ENCODE results near the gene VMAC. TPM values are rescaled to one million over a fixed set of nuclear protein-coding genes. Genes with fewer than 3 reads are reported as not detected.

VMAC gene
- total and polyA plus RNA-seq, 2 of the 8 experiments (the other 6 are each of a cell fraction or from before 2014, with no cell fraction given) = 1.3 to 2.2 TPM

DNA sequence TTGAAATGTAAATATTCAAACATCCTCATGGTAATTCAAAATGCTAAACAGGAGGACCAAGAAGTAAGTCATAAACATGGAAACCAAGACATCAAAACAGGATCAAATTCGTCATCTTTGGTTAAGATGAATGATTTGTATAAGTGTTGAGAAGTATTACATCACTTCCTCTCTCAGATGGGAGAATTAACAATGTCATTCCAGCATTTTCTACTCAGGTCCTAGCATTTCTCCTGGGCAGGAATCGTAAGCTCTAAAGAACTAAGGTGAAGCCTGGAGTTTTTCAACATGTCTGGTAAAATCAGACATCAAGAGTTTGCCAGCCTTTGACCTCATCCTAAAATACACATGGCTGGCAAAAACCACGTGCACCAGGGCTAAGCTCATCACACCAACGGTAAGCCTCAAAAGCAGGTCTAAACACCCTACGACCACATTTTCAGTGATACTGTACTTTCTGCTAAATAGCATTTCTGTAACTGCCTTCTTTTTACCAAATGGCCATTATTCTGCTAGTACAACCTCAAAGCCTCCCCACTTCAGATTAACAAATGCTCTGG, 48.4 kb downstream of the VMAC start:
- POLR2A ChIA-PET (ENCODE audit: partially characterized antibody) = interaction anchor here (1.0 to 4.0 kb wide), 2 partner anchors 10 to 19 kb away, joined by 4 to 13 read pairs; no protein-coding TSS in a partner anchor

More for the DNA sequence above, 48.4 kb downstream of the VMAC start:
- Histone ChIP-seq H2BK12ac (ENCODE audit: low read depth, low read length) (peak overlapping the region; percentile 87), H3K4ac (replicated peaks; ENCODE audit: insufficient read length, low read depth, low read length) (no peak overlapping the region), H4K5ac (ENCODE audit: insufficient read length, low read depth, low read length) (no peak overlapping the region), H2BK20ac (ENCODE audit: low read length) (peak overlapping the region; percentile 56; the same call in 1 of the 2 replicates), H3K23me2 (ENCODE audit: low read depth, low read length) (no peaks in the 10 kb centered on the region), H3K4me3 (ENCODE audit: extremely low read depth in 1 of 4, insufficient read depth in 2 of 4, low read depth in 3 of 4, low read length in 4 of 4) (peak overlapping the region in 1 of 4 experiments; percentile 15; a peak in 1 of 8 replicates), H3K56ac (replicated peaks; ENCODE audit: insufficient read length, low read depth, low read length) (no peak overlapping the region), H3K18ac (ENCODE audit: extremely low read depth, low read length) (peak overlapping the region; percentile 73; the same call in 1 of the 2 replicates), H4K20me1 (replicated peaks in 1 of 2; ENCODE audit: control insufficient read depth in 1 of 2, insufficient read depth in 2 of 2, low read length in 2 of 2) (peaks cover 33 to 45% of the 10 kb centered on the region in 2 experiments), H2BK5ac (ENCODE audit: low read depth, low read length) (peak overlapping the region; percentile 77; the same call in 1 of the 2 replicates), H3K23ac (ENCODE audit: insufficient read length) (no peak overlapping the region), H2AK5ac (ENCODE audit: low read depth, low read length) (peak overlapping the region; percentile 84; the same call in 1 of the 2 replicates), H2BK15ac (ENCODE audit: low read length) (0 out of 2 replicates have a peak overlapping the region, but pooled peaks have one; percentile 40), H3K14ac (ENCODE audit: insufficient read length) (no peak overlapping the region), H2BK120ac (replicated peaks; ENCODE audit: low read depth, low read length) (no peak overlapping the region), H3K79me1 (ENCODE audit: low read depth, low read length) (peaks cover 32% of the 10 kb centered on the region), H4K8ac (ENCODE audit: extremely low read depth, insufficient read depth, low read length) (no peak overlapping the region), H3K27ac (ENCODE audit: low read depth, low read length) (no peak overlapping the region), H3K4me2 (ENCODE audit: insufficient read depth in 1 of 2, low read depth in 2 of 2, low read length in 2 of 2) (peak overlapping the region; percentile 43 to 65; a peak in 2 of 4 replicates), H3K36me3 (ENCODE audit: control insufficient read depth in 2 of 4, insufficient read depth in 4 of 4, low read length in 3 of 4) (peaks cover 0 to 3% (median 0%) of the 10 kb centered on the region in 4 experiments; a peak in 1 of 8 replicates), H3K9me3 (ENCODE audit: insufficient read depth in 2 of 2, low read depth in 1 of 2, low read length in 1 of 2) (no peaks in the 10 kb centered on the region), H3K27me3 (replicated peaks in 1 of 4; ENCODE audit: control insufficient read depth in 3 of 4, extremely low read depth in 1 of 4, insufficient read depth in 3 of 4, low read length in 3 of 4) (no peaks in the 10 kb centered on the region; a peak in 1 of 7 replicates), H4K91ac (replicated peaks; ENCODE audit: insufficient read length, low read length) (no peak overlapping the region), H3K79me2 (ENCODE audit: control insufficient read depth in 1 of 2, insufficient read depth in 2 of 2, low read length in 2 of 2) (peaks cover 9 to 92% of the 10 kb centered on the region in 2 experiments), H3K9ac (replicated peaks in 1 of 4; ENCODE audit: extremely low read depth in 1 of 4, low read depth in 3 of 4, low read length in 3 of 4) (no peak overlapping the region), H2AFZ (ENCODE audit: low read length) (no peak overlapping the region), H3K4me1 (replicated peaks in 1 of 4; ENCODE audit: control insufficient read depth in 3 of 4, insufficient read depth in 4 of 4, low read length in 3 of 4) (peaks cover 33 to 58% (median 46%) of the 10 kb centered on the region in 4 experiments)
- FAIRE-seq (no peak), DNase-seq (ENCODE audit: low read depth in 1 of 2, low spot score in 2 of 2) (no peak)
- TF ChIP-seq TAF1 (IDR thresholded peaks at IDR 0.05; ENCODE audit: low read depth, low read length) = no peak
- no peak for TF ChIP-seq KDM4A (IDR thresholded peaks at IDR 0.05; ENCODE audit: low read depth, low read length, severe bottlenecking)
- no peak for TF ChIP-seq CBX8 (IDR thresholded peaks at IDR 0.05; ENCODE audit: borderline replicate concordance, low read depth, low read length)
- TF ChIP-seq, protein P1, sequence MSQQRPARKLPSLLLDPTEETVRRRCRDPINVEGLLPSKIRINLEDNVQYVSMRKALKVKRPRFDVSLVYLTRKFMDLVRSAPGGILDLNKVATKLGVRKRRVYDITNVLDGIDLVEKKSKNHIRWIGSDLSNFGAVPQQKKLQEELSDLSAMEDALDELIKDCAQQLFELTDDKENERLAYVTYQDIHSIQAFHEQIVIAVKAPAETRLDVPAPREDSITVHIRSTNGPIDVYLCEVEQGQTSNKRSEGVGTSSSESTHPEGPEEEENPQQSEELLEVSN (IDR thresholded peaks at IDR 0.05) = peak; percentile 41; the same call in 1 of the 2 replicates
- TF ChIP-seq JUN (IDR thresholded peaks at IDR 0.05; ENCODE audit: low read depth, low read length) = no peak
- TF ChIP-seq, protein P2, sequence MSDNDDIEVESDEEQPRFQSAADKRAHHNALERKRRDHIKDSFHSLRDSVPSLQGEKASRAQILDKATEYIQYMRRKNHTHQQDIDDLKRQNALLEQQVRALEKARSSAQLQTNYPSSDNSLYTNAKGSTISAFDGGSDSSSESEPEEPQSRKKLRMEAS (IDR thresholded peaks at IDR 0.05) = peak; percentile 51
- TF ChIP-seq, protein P3, sequence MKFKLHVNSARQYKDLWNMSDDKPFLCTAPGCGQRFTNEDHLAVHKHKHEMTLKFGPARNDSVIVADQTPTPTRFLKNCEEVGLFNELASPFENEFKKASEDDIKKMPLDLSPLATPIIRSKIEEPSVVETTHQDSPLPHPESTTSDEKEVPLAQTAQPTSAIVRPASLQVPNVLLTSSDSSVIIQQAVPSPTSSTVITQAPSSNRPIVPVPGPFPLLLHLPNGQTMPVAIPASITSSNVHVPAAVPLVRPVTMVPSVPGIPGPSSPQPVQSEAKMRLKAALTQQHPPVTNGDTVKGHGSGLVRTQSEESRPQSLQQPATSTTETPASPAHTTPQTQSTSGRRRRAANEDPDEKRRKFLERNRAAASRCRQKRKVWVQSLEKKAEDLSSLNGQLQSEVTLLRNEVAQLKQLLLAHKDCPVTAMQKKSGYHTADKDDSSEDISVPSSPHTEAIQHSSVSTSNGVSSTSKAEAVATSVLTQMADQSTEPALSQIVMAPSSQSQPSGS (IDR thresholded peaks at IDR 0.05; ENCODE audit: low read length) = no peak
- CTCF ChIA-PET (ENCODE audit: partially characterized antibody) = interaction anchor here (0.6 to 6.0 kb wide), 6 partner anchors 8 to 213 kb away, joined by 3 to 48 read pairs (median 4); no protein-coding TSS in a partner anchor
- 61% methylated on average over 5 of the region's 5 CpGs; no CpG with 5 or more reads in 1 of the 2 experiments for WGBS, 2 experiments (ENCODE audit: extremely low coverage in 1 of 2, insufficient coverage in 1 of 2, insufficient read length in 1 of 2, insufficient replicate concordance in 2 of 2, low coverage in 1 of 2, low lambda C conversion rate in 2 of 2, missing lambda C conversion rate in 1 of 2)
